Measurements from ENCODE around the gene ATP5F1D.
"Not testable (repeated sequence)": the region's sequence is repeated elsewhere in the genome, so short reads cannot be mapped to it uniquely, and the experiment has no call there.

ATP5F1D gene

GRCh38 chr19:1233115-1233667, 8.4 kb upstream of the ATP5F1D start:
- no peak for DNase-seq (ENCODE audit: low read depth)

- DNase-seq (ENCODE audit: low read depth): no peak
Observed at GRCh38 chr19:1234051-1234954, 7.2 kb upstream of the ATP5F1D start.

DNA sequence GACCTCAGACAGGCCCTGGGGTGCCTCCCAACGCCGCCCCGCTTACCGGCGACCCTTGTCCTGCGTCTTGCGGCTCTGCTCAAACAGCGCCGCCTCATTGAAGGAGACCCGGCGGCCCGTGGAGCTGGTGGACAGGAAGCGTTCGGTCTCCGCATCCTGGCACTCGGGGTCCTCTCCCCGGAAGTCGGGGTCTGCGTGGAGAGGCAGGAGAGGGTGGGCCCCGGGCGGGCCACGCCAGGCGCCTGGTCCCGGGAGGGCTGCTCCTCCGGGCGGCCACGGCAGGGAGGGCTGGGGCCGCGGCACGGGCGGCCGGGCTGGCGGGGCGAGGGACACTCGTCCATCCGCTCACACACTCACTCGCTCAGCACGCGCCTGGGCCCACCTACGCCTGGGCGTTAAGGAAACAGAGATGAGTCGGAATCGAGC, 6.6 kb upstream of the ATP5F1D start:
- DNase-seq (ENCODE audit: low read depth): no peak

DNA sequence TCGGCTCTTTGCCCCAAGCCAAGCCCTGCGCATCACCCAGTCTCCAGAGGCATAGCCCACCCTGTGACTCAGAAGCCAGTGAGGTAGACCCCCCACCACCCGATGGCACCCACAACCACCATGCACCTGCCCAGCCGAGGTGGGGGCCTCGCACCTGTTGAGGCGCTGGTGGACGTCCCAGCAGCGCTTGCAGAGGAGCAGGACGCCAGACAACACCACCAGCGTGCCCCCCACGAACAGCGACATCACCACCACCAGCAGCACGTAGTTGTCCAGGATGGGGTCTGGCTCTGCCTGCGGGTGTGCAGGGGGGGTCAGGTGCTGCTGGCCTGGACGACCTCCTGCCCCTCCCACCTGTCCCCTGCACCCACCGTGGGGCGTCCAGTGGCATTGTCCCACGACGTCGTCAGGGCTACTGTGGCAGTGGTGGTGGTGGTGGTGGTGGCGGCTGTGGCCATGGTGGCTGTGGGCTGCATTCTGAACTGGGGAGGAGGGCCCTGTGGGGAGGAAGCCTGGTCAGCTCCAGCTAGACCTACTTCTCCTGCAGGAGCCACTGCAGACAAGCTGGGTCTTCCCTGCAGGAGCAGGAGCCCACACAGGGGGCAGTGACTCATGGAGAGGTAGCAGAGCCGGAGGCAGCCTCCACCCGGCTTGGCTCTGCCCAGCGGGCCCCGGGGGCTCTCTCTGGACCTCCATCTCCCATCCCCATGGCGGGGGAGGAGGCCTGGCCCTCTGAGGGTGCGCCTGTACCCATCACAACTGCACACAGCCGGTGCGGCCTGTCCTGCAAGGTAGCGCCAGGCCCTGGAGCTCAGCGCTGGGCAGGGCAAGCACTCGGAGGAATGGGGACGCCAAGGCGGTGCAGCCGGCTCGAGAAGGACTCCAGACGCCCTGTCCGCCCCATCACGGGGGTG, 5.7 kb upstream of the ATP5F1D start:
- no peak for DNase-seq (ENCODE audit: low read depth)

DNA sequence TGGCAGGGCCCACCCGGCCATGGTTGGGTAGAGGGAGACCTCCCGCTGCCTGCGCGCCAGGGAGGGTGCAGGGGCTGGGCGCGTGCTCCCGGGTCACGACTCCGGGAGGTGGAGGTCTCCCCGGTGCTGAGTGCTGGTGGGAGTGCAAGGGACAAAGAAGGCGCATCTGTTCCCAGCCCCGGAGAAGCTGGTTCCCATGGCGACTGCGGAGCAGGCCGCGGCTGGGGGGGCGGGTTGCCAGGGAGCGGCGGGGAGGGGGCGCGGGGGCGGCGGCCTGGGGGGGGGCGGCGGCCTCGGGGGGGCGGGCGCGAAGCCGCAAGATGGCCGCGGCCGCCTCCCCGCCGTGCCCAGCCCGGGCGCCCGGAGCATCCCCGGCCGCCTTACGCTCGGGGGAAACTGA, 5.0 kb upstream of the ATP5F1D start:
- no peak for DNase-seq (ENCODE audit: low read depth)

- no peak for DNase-seq (ENCODE audit: low read depth)
Observed at GRCh38 chr19:1237027-1237659, 4.4 kb upstream of the ATP5F1D start.

DNA sequence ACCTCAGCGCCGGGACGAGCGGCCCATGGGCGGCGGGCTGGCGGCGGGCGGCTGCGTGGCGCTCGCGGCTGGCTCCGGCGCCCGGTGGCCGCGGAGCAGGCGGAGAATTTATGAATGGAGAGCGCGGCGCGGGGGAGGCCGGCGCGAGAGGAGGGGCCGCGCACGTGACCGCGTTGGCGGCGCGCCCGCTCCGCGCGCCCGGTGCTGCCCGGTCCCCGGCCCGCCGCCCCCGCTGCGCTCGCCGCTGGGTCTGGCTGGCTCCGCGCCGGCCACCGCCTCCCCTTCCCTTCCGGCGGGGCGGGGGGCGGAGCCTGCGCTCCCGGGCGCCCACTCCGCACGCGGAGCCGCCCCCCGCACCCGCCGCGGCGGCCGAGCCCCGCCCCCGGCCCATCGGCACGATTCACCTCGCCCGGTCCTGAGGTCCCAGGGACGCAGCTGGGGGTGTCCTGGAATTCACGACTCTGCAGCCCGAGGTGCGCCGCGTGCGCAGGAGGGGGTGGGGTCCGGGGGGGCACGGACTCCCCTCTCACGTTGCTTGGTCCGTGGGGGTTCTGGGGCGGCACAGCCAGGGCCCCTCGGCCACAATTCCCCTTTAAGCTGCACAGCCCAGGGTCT, 3.7 kb upstream of the ATP5F1D start, which contains the start of gene CBARP:
TSS of gene CBARP (minus strand) at position 252 of the 615 bp plus-strand sequence. CDS start 1,905 bp downstream, outside the sequence.
- no peak for DNase-seq (ENCODE audit: low read depth)

DNA sequence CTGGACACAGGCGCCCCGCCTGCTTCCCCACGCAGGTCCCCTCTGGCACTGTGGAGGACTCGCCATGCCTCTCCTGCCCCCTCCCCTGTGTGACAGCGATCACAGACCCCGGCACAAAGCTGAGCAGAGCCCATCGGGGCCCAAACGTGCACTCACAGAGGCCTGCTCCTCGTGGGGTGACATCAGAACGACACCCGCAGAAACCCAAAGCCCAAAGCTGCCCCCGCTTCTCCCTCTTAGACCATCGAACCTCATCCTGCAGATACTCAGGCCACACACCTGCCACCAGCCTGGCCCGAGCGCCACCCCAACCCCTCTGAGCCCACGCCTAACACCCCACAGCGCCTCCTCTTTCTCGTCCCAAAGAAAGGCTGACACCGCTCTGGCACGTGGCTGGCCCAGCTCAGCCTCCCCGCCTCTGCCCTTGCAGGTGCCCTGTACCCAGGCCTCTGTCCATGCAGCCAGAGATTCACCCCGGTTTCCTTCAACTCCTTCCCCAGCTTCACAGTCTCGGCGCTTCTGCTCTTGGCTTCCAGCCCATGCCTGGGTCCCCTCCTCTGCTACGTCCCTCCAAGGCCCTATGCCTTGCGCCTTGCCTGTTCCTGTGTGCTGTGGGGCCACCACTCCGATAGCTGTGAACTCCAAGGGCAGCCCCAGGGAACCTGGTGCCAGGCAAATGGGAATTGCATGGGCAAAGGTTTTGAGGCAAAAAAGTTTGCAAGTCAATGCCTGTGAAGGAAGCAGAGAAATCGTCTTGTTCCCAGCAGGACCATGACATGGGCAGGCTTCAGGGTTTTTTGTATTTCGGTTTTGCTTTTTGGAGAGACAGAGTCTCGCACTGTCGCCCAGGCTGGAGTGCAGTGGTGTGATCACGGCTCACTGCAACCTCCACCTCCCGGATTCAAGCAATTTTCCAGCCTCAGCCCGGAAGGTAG, 2.9 kb upstream of the ATP5F1D start:
- no peak for DNase-seq (ENCODE audit: low read depth)

GRCh38 chr19:1239420-1239795, 2.1 kb upstream of the ATP5F1D start:
- DNase-seq (ENCODE audit: low read depth): no peak

DNA sequence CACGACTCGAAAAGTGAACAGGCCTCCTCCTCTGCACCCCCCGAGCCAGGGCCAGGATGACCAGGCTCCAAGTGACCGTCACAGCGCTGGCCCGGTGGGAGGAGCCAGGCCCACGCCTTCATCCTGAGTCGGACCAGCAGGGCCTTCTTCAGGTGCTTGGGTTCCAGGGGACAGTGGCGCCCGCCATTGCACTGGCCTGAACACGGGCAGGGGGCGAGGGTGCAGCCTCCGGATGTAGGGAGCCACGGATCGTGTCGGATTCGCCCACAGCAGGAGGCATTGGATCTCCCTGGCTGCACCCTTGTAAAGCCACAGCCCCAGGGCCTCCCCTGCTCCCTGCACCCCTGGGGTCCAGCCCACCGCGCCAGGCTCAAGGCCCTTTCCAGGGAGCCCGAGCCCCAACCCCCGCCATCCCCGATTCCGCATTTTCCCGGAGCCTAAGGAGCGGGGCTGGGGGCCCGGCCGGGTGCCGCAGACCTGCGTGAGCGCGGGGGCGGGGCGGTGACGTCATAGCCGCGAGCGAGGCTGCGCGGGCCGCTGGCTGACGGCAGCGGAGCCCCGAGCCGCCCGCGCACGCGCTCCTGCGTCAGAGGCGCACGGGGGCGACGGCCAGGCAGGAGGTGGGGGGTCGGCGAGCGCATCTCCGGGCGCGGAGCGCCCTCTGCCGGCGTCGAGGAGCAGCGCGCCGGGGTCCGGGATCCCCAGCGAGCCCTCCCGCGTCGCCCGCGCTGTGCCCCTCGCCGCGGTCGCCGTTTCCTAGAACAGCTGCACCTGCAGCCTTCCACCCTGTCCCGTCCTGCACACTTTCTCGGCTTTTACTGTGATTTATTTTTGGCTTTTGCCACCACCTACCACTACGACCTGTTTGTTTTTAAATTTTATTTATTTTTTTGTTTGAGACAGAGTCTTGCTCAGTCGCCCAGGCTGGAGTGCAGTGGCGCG, 1.5 kb upstream of the ATP5F1D start:
- no peak for DNase-seq (ENCODE audit: low read depth)

- no peak for DNase-seq (ENCODE audit: low read depth)
Observed at GRCh38 chr19:1240925-1241324, 626 bp upstream of the ATP5F1D start.

DNA sequence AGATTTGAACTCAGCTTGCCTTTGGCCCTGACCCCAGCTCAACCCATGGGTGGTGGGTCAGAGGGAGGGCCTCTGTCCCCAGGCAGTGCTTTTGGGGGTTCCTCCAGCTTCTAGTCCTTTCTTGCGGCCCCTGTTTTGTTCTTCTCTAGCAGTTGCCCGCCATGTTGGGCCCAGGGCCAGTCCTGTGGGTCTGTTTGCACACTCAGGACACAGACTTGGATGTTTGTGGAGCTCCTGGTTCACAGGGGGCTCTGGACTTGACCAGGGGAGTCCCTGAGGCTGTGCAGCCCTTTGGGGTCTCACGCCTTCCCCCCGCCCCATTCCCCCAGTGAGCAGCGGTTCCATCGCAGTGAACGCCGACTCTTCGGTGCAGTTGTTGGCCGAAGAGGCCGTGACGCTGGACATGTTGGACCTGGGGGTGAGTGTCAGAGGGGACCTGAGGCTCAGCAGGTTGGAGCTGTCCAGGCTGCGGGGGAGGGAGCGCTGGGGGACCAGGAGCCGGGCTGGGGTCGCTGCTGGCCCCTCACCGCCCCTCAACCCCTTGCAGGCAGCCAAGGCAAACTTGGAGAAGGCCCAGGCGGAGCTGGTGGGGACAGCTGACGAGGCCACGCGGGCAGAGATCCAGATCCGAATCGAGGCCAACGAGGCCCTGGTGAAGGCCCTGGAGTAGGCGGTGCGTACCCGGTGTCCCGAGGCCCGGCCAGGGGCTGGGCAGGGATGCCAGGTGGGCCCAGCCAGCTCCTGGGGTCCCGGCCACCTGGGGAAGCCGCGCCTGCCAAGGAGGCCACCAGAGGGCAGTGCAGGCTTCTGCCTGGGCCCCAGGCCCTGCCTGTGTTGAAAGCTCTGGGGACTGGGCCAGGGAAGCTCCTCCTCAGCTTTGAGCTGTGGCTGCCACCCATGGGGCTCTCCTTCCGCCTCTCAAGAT, 2.5 kb downstream of the ATP5F1D start:
- DNase-seq (ENCODE audit: low read depth): no peak

- DNase-seq (ENCODE audit: low read depth): no peak
Observed at GRCh38 chr19:1244693-1245451, 3.3 kb downstream of the ATP5F1D start.

DNA sequence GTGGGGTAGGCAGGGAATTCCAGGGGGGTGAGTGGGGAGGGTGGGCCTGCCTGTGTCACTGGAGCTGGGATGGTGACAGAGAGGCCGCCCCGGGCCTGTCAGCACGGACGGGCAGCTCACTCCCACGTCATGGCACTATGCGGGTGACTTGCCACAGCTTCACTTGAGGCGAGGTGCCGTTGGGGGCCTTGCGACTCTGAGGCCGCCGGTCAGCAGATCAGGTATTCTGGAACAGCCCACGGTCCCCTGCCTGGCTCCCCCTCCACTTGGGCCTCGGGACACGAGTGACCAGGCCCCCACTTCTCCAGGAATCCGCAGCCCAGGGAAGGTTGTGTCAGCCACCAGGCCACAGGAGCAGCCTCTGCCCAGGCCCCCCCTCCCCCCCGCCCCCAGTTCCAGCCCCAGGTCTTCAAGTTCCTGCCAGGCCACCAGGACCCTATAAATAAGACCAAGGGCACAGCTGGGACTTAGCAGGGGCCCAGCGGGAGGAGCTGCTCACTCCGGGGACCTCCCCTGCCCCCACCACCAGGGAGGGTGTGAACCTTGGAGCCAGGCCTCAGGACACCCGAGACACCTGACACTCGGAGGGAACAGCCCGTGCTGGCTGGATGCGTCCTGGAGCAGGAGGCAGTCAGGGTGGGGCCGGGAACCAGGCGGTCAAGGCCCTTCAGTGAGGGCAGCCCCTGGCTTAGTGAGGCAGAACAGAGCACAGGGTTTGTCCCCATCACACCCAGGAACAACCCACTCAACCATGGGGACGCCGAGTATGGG, 4.1 kb downstream of the ATP5F1D start:
- DNase-seq (ENCODE audit: low read depth): no peak

GRCh38 chr19:1246265-1247087, 4.9 kb downstream of the ATP5F1D start:
- not testable (repeated sequence) for DNase-seq (ENCODE audit: low read depth)

DNA sequence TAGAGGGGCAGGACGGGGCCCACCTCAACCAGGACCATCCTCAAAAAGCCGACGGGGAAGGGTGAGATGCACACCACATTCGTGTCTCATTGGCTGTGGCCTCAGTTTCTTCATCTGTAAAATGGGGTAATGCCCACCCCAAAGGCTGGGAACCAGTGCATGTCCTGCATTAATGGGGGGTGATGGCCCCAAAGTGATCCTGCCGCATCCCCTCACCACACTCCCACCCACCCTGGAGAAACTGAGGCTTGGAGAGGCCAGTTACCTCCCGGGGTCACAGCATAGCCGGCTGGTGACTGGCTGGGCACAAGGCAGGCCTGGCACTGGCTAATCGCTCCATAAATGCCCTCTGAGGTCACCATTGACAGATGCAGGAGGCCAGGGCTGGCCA, 6.2 kb downstream of the ATP5F1D start:
- DNase-seq (ENCODE audit: low read depth): no peak

All from non-pigmented ciliary epithelial cell (primary cell).